Panc1 (cell line): ENCODE measurements around the gene ALKBH4. TPM values are rescaled to one million over a fixed set of nuclear protein-coding genes. Genes with fewer than 3 reads are reported as not detected.

Experiments
- ATAC-seq: fragments of 200-7000 bp; cut with Tn5 transposase; 2 replicates; pipeline ENCODE4 v1.9.1; 2020; ENCODE audit warnings: mild to moderate bottlenecking, moderate library complexity
- BruUV-seq: library from RNA; stranded (reverse); fragments of 400-500 nt; replicated peaks from 2 replicates; lab custom pipeline; 2021; lab: Mats Ljungman, UMichigan
- CTCF ChIA-PET: fragments of 300-600 bp; sonication (Branson Sonifier 250); formaldehyde crosslinking; loops from one replicate; lab custom pipeline; 2022; ENCODE audit warnings: antibody characterized with exemption; lab: Charles Lee
- POLR2A ChIA-PET: fragments of 300-600 bp; sonication (Branson Sonifier 250); formaldehyde crosslinking; loops from one replicate; lab custom pipeline; 2022; ENCODE audit warnings: antibody characterized with exemption; lab: Charles Lee
- DNase-seq: peaks from one replicate; pipeline ENCODE4 v3.0.0-alpha.2; 2010; ENCODE audit warnings: low read depth, low spot score
- H3K27ac ChIP-seq: 2 replicates; pipeline ENCODE4 v1.5.1; 2011; ENCODE audit warnings: mild to moderate bottlenecking, low read length, inconsistent platforms
- H3K27me3 ChIP-seq: fragments of 200-500 bp; sonication (Bioruptor generic); 2 replicates; pipeline ENCODE4 v1.6.0; 2014; ENCODE audit warnings: low read length, inconsistent platforms; ENCODE audit not compliant: control insufficient read depth, insufficient read depth
- H3K36me3 ChIP-seq: fragments of 200-500 bp; sonication (Bioruptor generic); 2 replicates; pipeline ENCODE4 v1.5.1; 2014; ENCODE audit warnings: inconsistent platforms, mild to moderate bottlenecking, low read length, moderate library complexity; ENCODE audit not compliant: control insufficient read depth, insufficient read depth
- H3K4me1 ChIP-seq: 2 replicates; pipeline ENCODE4 v1.5.1; 2011; ENCODE audit warnings: inconsistent platforms, mild to moderate bottlenecking, low read length, moderate library complexity; ENCODE audit not compliant: control insufficient read depth, insufficient read depth
- H3K4me3 ChIP-seq, 2 experiments: 2 replicates each; pipeline ENCODE4 v1.5.1; 2011 to 2012; ENCODE audit warnings: low read depth in 2 of 2, low read length in 2 of 2, mild to moderate bottlenecking in 2 of 2, inconsistent platforms in 1 of 2, moderate library complexity in 1 of 2
- H3K9me3 ChIP-seq: fragments of 200-500 bp; sonication (Bioruptor generic); 2 replicates; pipeline ENCODE4 v1.5.1; 2014; ENCODE audit warnings: low read depth, mild to moderate bottlenecking, inconsistent platforms, low read length, moderate library complexity; ENCODE audit not compliant: control insufficient read depth, insufficient read depth
- POLR2AphosphoS5 ChIP-seq: IDR thresholded peaks from 2 replicates; pipeline ENCODE4 v1.6.1; 2012; ENCODE audit warnings: mild to moderate bottlenecking, low read depth, low read length, moderate library complexity
- REST ChIP-seq, 2 experiments: IDR thresholded peaks; 2 replicates each; pipeline ENCODE4 v1.6.1; 2011 to 2012; ENCODE audit warnings: low read depth in 2 of 2, control low read depth in 1 of 2, low read length in 1 of 2, mild to moderate bottlenecking in 1 of 2, moderate library complexity in 1 of 2; ENCODE audit not compliant: insufficient read depth in 1 of 2
- SIN3A ChIP-seq: IDR thresholded peaks from 2 replicates; pipeline ENCODE4 v1.6.1; 2012; ENCODE audit warnings: low read depth, mild to moderate bottlenecking, low read length, moderate library complexity, borderline replicate concordance; ENCODE audit not compliant: insufficient read depth
- TCF7L2 ChIP-seq: IDR thresholded peaks from 2 replicates; pipeline ENCODE4 v1.6.1; 2011; ENCODE audit warnings: mild to moderate bottlenecking, low read depth, low read length, inconsistent platforms
- in situ Hi-C: cut with HindIII; loops from 2 replicates; pipeline ENCODE4 v1.10.0; 2016; ENCODE audit warnings: low sequenced_read_pairs, low pct_unique_long_range_greater_than_20kb
- intact Hi-C: fragments of 100-400 bp; cut with micrococcal nuclease; formaldehyde crosslinking; loops from one replicate; pipeline ENCODE4 v1.10.0; 2022; ENCODE audit not compliant: unreplicated experiment
- total RNA-seq: library from RNA; stranded (reverse); gene quantifications from one replicate; pipeline ENCODE4 v1.2.1, GENCODE V29; 2021; ENCODE audit not compliant: unreplicated experiment
- TF ChIP-seq, protein P1 (sequence below): fragments of 450-650 bp; IDR thresholded peaks from 2 replicates; pipeline ENCODE4 v1.5.1; 2017; ENCODE audit warnings: mild to moderate bottlenecking

The ALKBH4 gene
- total RNA-seq, 1 experiment from 2014 or later, result 19.0 TPM

DNA sequence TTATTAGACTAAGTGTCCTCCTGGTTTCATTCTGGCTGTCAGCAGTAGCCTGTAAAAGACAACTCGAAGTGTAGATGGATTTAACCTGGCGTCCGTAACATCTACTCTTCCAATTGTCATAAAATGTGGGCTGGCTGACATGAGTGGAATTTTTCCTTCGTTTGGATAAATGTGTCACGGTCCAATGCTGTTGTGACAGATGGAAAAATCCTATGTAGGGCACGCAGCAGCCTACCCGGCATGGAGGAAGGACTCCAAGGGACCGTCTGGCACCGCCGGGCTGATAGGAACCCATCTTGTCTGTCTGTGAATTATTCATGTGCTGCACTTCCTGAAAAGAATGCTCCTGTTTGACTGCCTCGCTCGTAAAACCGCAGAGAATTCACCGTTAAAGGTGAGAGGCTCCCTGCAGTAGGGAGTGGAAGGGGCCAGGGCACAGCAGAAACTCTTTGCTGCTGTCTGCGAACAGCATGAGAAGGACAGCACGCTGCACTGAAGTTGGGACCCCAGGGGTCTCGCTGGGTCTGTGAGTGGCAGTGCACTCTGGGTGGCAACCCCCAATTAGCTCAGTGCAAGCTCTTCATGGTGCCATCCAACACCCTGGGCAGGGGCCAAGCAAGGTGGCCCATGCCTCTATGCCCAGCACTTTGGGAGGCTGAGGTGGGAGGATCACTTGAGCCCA is 32.9 kb downstream of the ALKBH4 start:
- H3K4me3 ChIP-seq, result peak overlapping the region in 1 of 2 experiments; percentile 18; a peak in 1 of 4 replicates
- BruUV-seq, result no TSS peak
- ATAC-seq, result peak; percentile 47
- DNase-seq, result no peak
- CTCF ChIA-PET, result interaction anchor here (1.3 kb wide), 1 partner anchor 18 kb away, joined by 7 read pairs; no protein-coding TSS in a partner anchor
- in situ Hi-C loops (no loop called here), intact Hi-C loops (no loop called here)
- POLR2A ChIA-PET, result no interaction called here
- H3K27ac ChIP-seq, result peak overlapping the region; percentile 90
- no peak for TF ChIP-seq POLR2AphosphoS5
- no peak for TF ChIP-seq SIN3A
- TF ChIP-seq, protein P1, sequence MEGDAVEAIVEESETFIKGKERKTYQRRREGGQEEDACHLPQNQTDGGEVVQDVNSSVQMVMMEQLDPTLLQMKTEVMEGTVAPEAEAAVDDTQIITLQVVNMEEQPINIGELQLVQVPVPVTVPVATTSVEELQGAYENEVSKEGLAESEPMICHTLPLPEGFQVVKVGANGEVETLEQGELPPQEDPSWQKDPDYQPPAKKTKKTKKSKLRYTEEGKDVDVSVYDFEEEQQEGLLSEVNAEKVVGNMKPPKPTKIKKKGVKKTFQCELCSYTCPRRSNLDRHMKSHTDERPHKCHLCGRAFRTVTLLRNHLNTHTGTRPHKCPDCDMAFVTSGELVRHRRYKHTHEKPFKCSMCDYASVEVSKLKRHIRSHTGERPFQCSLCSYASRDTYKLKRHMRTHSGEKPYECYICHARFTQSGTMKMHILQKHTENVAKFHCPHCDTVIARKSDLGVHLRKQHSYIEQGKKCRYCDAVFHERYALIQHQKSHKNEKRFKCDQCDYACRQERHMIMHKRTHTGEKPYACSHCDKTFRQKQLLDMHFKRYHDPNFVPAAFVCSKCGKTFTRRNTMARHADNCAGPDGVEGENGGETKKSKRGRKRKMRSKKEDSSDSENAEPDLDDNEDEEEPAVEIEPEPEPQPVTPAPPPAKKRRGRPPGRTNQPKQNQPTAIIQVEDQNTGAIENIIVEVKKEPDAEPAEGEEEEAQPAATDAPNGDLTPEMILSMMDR, result no peak
- no peak for TF ChIP-seq REST (IDR thresholded peaks at IDR 0.05; ENCODE audit: insufficient read depth in 1 of 2, low read depth in 2 of 2, low read length in 1 of 2)
- no peak for TF ChIP-seq TCF7L2
- no peaks in the 10 kb centered on the region for H3K9me3 ChIP-seq
- H3K4me1 ChIP-seq, result peaks cover 31% of the 10 kb centered on the region
- H3K36me3 ChIP-seq, result no peaks in the 10 kb centered on the region
- H3K27me3 ChIP-seq, result no peaks in the 10 kb centered on the region

GRCh38 chr7:102429141-102429899 is 35.3 kb downstream of the ALKBH4 start:
- ChIA-PET POLR2A (no interaction called here), CTCF (interaction anchor here (0.6 kb wide), 2 partner anchors 19 to 22 kb away, joined by 3 read pairs; no protein-coding TSS in a partner anchor)
- no peak overlapping the region for H3K27ac ChIP-seq
- H3K27me3 ChIP-seq, result no peaks in the 10 kb centered on the region
- no peaks in the 10 kb centered on the region; the same call in 1 of the 2 replicates for H3K36me3 ChIP-seq
- no peak for TF ChIP-seq REST (IDR thresholded peaks at IDR 0.05; ENCODE audit: insufficient read depth in 1 of 2, low read depth in 2 of 2, low read length in 1 of 2)
- TF ChIP-seq, protein P1, result no peak
- no peak for TF ChIP-seq SIN3A
- TF ChIP-seq POLR2AphosphoS5, result no peak
- TF ChIP-seq TCF7L2, result no peak
- H3K4me3 ChIP-seq, result no peak overlapping the region
- ATAC-seq, result no peak
- in situ Hi-C loops (no loop called here), intact Hi-C loops (no loop called here)
- peaks cover 25% of the 10 kb centered on the region for H3K4me1 ChIP-seq
- no peak for DNase-seq
- no peaks in the 10 kb centered on the region for H3K9me3 ChIP-seq
- no TSS peak for BruUV-seq
